Measurements from ENCODE around the gene HIPK2. TPM values are rescaled to one million over a fixed set of nuclear protein-coding genes. Genes with fewer than 3 reads are reported as not detected.

Gene HIPK2
- total and polyA plus RNA-seq, 7 donors, result 18.1 to 166 (median 78.5) TPM

- Histone ChIP-seq H3K36me3 (ENCODE audit: insufficient read depth in 1 of 2, low read depth in 1 of 2) (no peaks in the 10 kb centered on the region), H3K4me1 (no peaks in the 10 kb centered on the region), H3K27me3 (ENCODE audit: insufficient read depth in 3 of 3, low read length in 2 of 3) (no peaks in the 10 kb centered on the region), H3K4me3 (no peak overlapping the region), H3K9me3 (no peaks in the 10 kb centered on the region), H3K27ac (no peak overlapping the region)
- WGBS, 3 donors, result 75 to 88% (median 85%) methylated on average over 2 of the region's 2 CpGs
- ATAC-seq (no peak), DNase-seq (no peak)
- intact Hi-C loops (cut with DNase I), result no loop called here
- TF ChIP-seq, protein P1, sequence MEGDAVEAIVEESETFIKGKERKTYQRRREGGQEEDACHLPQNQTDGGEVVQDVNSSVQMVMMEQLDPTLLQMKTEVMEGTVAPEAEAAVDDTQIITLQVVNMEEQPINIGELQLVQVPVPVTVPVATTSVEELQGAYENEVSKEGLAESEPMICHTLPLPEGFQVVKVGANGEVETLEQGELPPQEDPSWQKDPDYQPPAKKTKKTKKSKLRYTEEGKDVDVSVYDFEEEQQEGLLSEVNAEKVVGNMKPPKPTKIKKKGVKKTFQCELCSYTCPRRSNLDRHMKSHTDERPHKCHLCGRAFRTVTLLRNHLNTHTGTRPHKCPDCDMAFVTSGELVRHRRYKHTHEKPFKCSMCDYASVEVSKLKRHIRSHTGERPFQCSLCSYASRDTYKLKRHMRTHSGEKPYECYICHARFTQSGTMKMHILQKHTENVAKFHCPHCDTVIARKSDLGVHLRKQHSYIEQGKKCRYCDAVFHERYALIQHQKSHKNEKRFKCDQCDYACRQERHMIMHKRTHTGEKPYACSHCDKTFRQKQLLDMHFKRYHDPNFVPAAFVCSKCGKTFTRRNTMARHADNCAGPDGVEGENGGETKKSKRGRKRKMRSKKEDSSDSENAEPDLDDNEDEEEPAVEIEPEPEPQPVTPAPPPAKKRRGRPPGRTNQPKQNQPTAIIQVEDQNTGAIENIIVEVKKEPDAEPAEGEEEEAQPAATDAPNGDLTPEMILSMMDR (IDR thresholded peaks at IDR 0.05), result no peak
These were observed 35.9 kb upstream of the HIPK2 start for GRCh38 chr7:139813689-139814088.

- Histone ChIP-seq H3K4me3 (no peak overlapping the region), H3K9me3 (no peaks in the 10 kb centered on the region), H3K27me3 (ENCODE audit: insufficient read depth in 3 of 3, low read length in 2 of 3) (no peaks in the 10 kb centered on the region), H3K27ac (no peak overlapping the region), H3K36me3 (ENCODE audit: insufficient read depth in 1 of 2, low read depth in 1 of 2) (no peaks in the 10 kb centered on the region), H3K4me1 (no peaks in the 10 kb centered on the region)
- 87 to 95% (median 91%) methylated on average over 6 of the region's 6 CpGs for WGBS, 3 donors
- intact Hi-C loops (cut with DNase I), result no loop called here
- TF ChIP-seq, protein P1 (IDR thresholded peaks at IDR 0.05), result no peak
- ATAC-seq (no peak), DNase-seq (no peak)
These were observed 35.4 kb upstream of the HIPK2 start for GRCh38 chr7:139813151-139813550.

DNA sequence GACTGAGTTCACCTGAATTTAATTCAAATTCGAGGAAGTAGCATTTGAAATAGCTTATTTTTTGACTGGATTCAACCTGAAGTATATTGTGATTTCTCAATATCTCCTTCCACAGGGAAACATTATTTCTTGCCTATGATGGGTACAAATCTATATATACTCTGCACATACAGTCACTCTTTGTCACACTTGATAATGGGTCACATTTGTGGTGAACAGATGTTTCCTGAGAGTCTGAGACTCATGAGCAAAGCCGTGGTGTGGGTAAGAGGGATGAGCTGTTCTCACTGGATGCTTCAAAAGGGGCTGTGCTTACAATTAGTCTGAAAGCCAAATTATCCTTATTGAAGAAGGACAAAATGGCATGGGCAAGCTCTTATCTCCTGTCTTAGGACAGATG lies 33.3 kb upstream of the HIPK2 start:
- DNase-seq (no peak), ATAC-seq (no peak)
- no peaks in the 10 kb centered on the region for H3K4me1 ChIP-seq
- intact Hi-C loops (cut with DNase I), result no loop called here
- H3K27ac ChIP-seq, result no peak overlapping the region
- H3K9me3 ChIP-seq, result no peaks in the 10 kb centered on the region
- 45 to 62% (median 58%) methylated on average over 2 of the region's 2 CpGs for WGBS, 3 donors
- no peaks in the 10 kb centered on the region for H3K27me3 ChIP-seq (ENCODE audit: insufficient read depth in 3 of 3, low read length in 2 of 3)
- no peak overlapping the region for H3K4me3 ChIP-seq
- TF ChIP-seq, protein P1 (IDR thresholded peaks at IDR 0.05), result no peak
- no peaks in the 10 kb centered on the region for H3K36me3 ChIP-seq (ENCODE audit: insufficient read depth in 1 of 2, low read depth in 1 of 2)

GRCh38 chr7:139808846-139809442 lies 31.1 kb upstream of the HIPK2 start:
- Histone ChIP-seq H3K27me3 (ENCODE audit: insufficient read depth in 3 of 3, low read length in 2 of 3) (no peaks in the 10 kb centered on the region), H3K4me1 (no peaks in the 10 kb centered on the region), H3K36me3 (ENCODE audit: insufficient read depth in 1 of 2, low read depth in 1 of 2) (no peaks in the 10 kb centered on the region), H3K9me3 (no peaks in the 10 kb centered on the region), H3K27ac (no peak overlapping the region), H3K4me3 (no peak overlapping the region)
- ATAC-seq (no peak), DNase-seq (no peak)
- TF ChIP-seq, protein P1 (IDR thresholded peaks at IDR 0.05), result no peak
- intact Hi-C loops (cut with DNase I), result no loop called here

GRCh38 chr7:139808427-139808826 lies 30.6 kb upstream of the HIPK2 start:
- no peak for ATAC-seq
- TF ChIP-seq, protein P1 (IDR thresholded peaks at IDR 0.05), result no peak

More at GRCh38 chr7:139808427-139808826, 30.6 kb upstream of the HIPK2 start:
- no peaks in the 10 kb centered on the region for H3K9me3 ChIP-seq
- H3K36me3 ChIP-seq (ENCODE audit: insufficient read depth in 1 of 2, low read depth in 1 of 2), result no peaks in the 10 kb centered on the region
- H3K4me3 ChIP-seq, result no peak overlapping the region
- H3K4me1 ChIP-seq, result no peaks in the 10 kb centered on the region
- no peak overlapping the region for H3K27ac ChIP-seq
- no peak for DNase-seq
- intact Hi-C loops (cut with DNase I), result no loop called here
- no peaks in the 10 kb centered on the region for H3K27me3 ChIP-seq (ENCODE audit: insufficient read depth in 3 of 3, low read length in 2 of 3)
- 71 to 82% (median 77%) methylated on average over 3 of the region's 3 CpGs for WGBS, 3 donors

All from psoas muscle (tissue), 8 donors.